Activated T-cell treated with anti-CD3 and anti-CD28 coated beads, Interleukin-2, amount 50 U/mL, for 48 hours (primary cell): ENCODE data around the gene TAS2R43.
"Not testable (repeated sequence)": the region's sequence is repeated elsewhere in the genome, so short reads cannot be mapped to it uniquely, and the experiment has no call there.

Experiments used
- DNase-seq, 2 experiments: peaks; one replicate each; pipeline ENCODE4 v3.0.0-alpha.2; 2020

TAS2R43 gene, protein sequence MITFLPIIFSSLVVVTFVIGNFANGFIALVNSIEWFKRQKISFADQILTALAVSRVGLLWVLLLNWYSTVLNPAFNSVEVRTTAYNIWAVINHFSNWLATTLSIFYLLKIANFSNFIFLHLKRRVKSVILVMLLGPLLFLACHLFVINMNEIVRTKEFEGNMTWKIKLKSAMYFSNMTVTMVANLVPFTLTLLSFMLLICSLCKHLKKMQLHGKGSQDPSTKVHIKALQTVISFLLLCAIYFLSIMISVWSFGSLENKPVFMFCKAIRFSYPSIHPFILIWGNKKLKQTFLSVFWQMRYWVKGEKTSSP

DNA sequence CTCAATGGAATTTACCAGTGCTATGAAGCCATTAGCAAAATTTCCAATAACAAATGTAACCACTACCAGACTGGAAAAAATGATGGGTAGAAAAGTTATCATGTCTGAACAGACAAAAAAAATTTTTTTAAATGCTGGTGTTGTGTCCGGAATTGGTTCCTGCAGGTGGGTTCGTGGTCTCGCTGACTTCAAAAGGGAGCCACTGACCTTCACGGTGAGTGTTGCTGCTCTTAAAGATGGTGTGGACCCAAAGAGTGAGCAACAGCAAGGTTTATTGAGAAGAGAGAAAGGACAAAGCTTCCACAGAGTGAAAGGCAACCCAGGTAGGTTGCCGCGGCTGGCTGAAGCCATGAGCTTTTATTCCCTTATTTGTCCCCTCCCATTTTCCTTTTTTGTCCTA, at the start of gene TAS2R43:
TAS2R43 (minus strand) TSS at position 186 of the 400 bp plus-strand sequence; CDS start at position 102, 84 bp downstream.
- no peak for DNase-seq

DNA sequence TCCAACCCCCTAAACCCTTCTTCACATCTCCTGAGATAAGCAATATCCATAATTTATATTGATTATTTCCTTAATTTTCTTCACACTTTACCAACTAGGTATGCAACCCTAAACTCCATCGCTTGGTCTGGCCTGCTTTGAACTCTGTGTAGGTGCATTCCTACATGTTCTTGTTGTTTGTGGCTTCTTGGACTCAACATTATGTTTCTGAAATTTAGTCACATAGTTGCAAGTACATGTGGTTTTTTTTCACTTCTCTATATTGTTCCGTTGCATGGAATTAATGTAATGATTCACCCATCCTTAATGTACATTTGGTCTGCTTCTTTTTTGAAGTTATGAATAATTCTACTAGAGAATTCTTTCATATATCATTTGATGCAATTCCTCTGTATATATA, 44.0 kb upstream of the TAS2R43 start:
- no peak for DNase-seq

DNA sequence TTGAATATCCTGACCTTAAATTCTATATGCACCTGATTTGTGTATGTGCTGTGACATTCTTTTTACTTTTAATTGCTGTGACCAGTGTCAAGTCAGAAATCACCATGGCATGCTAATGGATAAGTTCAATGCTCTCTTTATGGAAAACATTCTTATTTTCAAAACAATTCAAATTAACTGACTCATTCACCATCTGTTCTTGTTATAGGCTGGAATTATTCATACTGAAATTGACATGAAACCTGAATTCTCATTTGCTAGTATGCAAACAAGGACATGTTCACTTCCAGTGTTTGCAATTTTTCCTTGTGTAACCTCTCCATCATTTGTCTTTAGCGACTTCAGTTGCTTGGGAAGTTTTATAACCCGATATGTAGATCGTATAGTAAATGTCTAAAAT, 42.2 kb upstream of the TAS2R43 start, which contains the start of gene TAS2R30:
TAS2R30 (minus strand) TSS at position 340 of the 400 bp plus-strand sequence. CDS start 400 bp downstream, outside the sequence.
- no peak for DNase-seq

DNA sequence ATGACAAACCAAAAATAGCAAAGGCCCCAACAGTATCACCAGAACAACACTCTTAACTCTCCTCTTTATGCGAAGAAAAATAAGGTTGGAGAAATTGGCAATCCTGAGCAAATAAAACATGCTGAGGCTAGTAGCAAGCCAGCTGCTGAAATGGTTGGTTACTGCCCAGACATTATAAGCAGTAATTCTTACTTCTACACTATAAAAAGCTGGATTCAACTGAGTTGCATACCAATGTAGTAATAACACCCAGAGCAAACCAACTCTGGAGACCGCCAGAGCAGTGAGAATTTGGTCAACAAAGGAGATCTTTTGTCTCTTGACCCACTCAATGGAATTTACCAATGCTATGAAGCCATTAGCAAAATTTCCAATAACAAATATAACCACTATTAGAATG, 41.7 kb upstream of the TAS2R43 start:
- no peak for DNase-seq

DNA sequence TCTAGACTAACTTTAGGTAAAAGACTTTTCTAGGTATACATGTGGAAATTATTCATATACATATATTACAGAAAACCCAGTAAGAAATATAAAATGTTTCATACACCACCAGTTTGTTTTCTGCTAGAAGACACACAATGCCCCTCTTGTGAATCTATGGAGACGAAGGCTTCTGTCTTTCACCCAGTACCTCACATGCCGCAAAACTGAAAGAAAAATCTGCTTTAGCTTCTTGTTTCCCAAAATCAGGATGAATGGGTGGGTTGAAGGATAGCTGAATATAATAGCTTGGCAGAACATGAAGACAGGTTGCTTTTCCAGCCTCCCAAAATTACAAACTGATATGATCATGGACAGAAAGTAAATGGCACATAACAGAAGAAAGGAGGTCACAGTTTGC, 41.0 kb upstream of the TAS2R43 start:
- no peak for DNase-seq

DNA sequence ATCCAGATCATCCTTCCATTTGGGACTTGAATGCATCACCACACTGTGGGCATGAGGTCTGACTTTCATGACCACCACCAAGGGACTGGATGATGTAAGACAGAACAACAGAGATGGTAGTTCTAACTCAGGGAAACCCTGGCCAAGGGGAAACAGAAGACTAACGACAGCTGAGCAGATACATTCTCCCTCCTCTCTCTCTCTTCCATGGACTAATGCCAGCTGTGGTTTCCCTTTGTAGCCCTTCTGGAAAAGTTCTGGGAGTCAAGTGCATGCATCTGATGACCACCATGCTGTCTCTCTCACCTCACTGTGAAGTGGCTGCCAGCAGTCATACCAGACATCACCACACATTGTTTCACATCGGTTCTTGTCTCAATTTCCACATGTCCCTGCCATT, 38.9 kb upstream of the TAS2R43 start:
- DNase-seq, result no peak

DNA sequence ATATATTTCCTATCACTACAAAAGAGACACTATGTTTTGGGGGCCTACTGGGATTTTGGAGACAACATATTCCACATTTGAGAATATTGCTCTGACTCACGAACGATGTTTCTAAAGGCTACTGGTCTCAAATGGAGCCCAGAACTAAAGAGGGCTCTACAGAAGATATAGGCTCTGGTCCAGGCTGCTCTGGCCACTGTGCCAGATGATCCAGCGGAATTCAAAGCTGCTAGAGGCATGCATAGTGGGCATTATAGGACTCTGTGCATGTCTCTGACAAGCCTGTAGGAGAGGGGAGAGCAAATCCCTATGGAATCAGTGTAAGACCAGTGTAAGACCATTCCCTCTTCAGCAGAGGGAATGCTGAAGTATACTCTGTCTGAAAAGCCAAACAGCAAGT, 38.3 kb upstream of the TAS2R43 start:
- no peak for DNase-seq

DNA sequence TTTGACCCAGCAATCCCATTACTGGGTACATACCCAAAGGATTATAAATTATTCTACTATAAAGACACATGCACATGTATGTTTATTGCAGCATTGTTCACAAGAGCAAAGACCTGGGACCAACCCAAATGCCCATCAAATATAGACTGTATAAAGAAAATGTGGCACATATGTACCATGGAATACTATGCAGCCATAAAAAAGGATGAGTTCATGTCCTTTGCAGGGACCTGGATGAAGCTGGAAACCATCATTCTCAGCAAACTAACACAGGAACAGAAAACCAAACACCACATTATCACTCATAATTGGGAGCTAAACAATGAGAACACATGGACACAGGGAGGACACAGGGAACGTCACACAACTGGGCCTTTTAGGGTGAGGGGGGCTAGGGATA, 22.0 kb upstream of the TAS2R43 start:
- not testable (repeated sequence) for DNase-seq

DNA sequence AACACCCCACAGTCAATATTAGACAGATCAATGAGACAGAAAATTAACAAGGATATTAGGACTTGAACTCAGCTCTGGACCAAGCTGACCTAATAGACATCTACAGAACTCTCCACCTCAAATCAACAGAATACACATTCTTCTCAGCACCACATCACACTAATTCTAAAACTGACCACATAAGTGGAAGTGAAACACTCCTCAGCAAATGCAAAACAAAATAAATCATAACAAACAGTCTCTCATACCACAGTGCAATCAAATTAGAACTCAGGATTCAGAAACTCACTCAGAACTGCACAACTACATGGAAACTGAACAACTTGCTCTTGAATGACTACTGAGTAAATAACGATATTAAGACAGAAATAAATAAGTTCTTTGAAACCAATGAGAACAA, 19.1 kb upstream of the TAS2R43 start:
- DNase-seq, result not testable (repeated sequence)

DNA sequence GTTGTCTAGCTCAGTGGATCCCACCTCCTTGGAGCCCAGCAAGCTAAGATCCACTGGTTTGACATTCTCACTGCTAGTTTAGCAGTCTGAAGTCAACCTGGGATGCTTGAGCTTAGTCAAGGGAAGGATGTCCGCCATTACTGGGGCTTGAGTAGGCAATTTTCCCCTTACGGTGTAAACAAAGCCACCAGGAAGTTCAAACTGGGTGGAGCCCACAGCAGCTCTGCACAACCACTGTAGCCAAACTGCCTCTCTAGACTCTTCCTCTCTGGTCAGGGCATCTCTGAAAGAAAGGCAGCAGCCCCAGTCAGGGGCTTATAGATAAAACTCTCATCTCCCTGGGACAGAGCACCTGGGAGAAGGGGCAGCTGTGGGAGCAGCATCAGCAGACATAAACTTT, 16.7 kb upstream of the TAS2R43 start:
- no peak for DNase-seq

DNA sequence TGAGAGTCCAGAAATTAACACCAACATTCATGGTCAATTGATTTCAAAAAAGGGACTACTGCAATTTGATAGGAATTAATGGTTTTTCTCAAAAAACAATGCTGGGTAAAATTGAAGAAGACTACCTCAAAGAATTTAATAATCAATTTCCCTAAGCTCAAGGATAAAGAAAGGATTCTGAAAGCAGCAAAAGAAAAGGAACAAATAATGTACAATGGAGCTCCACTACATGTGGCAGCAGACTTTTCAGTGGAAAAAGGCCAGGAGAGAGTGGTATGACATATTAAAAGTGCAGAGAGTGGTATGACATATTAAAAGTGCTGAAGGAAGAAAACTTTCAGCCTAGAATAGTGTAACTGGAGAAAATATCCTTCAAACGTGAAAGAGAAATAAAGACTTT, 15.6 kb upstream of the TAS2R43 start:
- DNase-seq, result no peak

DNA sequence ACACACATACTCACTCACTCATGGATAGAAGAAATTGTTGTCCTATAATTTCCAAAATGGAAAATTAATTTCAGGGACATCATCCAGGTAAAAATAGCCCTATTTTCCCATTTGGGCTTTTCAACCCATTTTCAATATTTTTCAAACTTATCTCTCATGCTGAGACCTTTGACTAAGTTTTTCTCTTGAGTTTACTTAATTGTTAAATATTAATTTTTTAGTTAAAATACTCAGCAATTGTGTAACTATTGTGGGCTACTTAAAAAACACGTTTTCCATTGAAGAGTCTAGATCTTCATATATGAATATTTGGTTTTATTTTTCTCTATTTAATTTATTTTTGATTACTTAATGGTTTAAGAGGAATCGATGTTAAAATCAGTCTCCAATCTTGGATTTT, 14.2 kb upstream of the TAS2R43 start:
- no peak for DNase-seq

DNA sequence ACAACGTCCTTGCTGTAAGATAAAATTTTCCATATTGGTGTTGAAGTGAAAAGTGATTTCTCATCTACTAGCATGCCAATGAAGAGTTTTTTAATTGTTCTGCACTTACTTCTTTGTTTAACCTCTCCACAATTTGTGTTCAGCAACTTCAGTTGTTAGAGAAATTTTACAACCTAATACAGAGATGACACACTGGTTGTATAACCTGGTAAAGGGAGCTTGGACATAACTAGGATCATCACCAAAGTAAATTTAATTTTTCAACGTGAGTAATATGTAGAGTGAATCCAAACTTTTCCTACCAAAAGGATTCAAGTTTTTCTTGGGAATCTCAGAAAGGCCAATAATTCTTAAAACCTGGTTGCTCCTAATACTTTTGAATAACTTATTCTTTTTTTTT, 13.4 kb upstream of the TAS2R43 start:
- DNase-seq, result no peak

DNA sequence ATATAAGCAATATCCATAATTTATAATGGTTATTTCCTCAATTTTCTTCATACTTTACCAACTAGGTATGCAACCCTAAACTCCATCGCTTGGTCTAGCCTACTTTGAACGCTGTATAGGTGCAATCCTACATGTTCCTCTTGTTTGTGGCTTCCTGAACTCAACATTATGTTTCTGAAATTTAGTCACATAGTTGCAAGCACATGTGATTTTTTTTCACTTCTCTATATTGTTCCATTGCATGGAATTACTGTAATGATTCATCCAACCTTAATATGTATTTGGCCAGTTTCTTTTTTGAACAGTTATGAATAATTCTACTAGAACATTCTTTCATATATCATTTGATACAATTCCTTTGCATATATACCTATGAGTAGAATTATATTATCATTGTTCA, 2.8 kb upstream of the TAS2R43 start:
- not testable (repeated sequence) for DNase-seq

DNA sequence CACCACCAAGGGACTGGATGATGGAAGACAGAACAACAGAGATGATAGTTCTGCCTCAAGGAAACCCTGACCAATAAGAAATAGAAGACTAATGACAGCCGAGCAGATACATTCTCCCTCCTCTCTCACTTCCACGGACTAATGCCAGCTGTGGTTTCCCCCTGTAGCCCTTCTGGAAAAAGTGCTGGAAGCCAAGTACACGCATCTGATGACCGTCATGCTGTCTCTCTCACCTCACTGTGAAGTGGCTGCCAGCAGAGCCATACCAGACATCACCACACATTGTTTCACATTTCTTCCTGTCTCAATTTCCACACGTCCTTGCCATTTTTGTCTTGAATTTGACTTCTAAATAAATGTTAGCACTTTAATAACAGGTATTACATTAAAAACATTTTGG, 2.9 kb downstream of the TAS2R43 start:
- no peak for DNase-seq

DNA sequence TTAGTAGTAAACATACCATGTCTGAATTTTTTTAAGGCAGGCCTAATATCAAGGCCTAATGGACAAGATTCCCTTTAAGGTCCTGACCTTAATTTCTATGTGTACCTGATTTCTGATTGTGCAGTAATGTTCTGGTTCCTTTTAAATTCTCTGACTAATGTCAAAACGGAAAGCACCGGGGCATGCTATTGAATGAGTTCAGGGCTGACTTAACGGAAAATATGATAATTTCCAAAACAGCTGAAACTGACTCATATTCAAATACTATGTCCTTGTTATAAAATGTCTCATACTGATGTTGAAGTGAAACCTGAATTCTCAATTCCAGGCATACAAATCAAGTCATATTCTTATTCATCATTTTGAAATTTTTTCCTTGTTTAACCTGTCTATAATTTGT, 6.7 kb downstream of the TAS2R43 start:
- no peak for DNase-seq

DNA sequence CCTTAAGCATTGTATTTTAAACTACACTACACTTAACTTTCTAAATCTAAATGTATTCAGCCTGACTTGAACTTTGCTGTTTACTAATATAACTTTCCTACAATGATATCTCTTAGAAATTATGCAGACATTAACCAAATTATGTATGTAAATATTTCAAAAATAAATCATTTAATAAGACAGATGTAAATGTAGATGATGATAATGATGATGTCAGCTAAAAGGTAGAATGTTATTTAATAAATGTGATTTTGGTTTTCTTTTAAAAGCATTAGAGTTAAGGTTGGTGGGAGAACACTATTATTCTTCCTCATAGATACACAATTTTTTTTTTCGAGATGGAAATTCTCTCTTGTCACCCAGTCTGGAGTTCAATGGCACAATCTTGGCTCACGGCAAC, 10.1 kb downstream of the TAS2R43 start:
- no peak for DNase-seq

DNA sequence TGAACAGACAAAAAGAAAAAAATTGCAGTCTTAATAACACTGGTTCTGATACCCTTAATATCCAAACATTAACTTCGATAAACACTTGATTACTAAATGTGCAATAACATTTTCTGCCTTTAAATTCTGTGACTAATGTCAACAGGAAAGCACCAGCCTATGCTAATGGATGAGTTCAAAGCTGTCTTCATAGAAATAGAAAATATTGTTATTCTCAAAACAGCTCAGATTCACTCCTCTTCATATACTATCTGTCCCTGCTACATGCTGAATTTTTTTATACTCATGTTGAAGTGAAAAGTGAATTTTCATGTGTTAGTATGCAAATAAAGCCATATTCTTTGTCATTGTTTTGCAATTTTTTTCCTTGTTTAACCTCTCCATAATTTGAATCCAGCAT, 13.9 kb downstream of the TAS2R43 start:
- no peak for DNase-seq

DNA sequence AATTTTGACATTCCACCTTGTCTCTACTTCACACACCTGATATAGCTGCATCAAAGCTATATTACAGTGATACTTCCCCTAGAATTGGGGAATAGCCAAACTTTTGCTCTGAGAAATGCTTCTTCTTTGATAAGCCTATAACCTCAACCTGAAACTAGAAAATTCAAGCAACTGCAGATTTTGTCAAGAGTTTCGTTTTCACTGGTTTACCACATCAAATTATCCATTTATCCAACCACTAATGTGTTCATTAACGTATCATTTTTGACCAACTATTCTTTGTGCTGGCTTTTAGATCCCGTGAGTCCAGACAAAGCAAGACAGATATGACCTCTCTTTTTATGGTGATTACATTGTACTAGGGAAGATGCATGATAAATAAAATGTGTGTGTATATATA, 16.5 kb downstream of the TAS2R43 start:
- no peak for DNase-seq

DNA sequence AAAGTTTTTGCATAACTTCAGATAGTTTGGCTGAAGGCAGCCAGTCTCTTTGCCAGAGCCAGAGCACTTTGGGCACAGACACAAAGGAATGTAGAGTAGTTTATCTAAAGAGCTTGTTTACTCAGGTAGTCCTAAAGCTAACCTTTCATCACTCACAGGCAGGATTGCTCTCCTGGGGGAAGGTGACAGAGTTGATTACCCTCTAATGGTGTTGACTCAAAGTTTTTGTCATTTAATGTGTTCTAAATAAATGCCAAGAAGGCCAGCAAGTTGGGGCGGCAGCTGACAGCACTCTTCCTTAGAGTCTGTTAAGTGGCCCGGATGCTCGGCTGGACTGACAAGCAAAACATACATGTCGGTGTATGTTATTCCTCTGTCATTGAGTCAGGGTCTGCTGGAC, 20.7 kb downstream of the TAS2R43 start:
- no peak for DNase-seq

DNA sequence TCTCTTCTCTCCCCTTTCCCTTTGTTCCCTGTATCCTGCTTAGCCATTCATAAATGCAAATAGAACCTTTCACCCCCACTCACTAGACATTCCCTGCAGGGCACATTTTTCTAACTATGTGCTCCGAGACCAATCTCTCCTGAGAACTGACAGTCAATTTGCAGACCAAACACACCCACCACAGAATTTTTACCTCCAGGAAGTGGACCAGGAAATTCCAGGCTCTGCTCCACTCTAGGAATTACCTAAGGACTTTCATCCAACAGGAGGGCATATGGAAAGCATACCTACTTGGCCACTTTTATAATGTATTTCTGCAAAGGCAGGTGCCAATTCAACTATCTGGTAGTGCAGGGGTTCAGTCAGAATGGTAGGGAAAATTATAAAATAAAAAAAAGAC, 21.1 kb downstream of the TAS2R43 start:
- DNase-seq, result no peak

DNA sequence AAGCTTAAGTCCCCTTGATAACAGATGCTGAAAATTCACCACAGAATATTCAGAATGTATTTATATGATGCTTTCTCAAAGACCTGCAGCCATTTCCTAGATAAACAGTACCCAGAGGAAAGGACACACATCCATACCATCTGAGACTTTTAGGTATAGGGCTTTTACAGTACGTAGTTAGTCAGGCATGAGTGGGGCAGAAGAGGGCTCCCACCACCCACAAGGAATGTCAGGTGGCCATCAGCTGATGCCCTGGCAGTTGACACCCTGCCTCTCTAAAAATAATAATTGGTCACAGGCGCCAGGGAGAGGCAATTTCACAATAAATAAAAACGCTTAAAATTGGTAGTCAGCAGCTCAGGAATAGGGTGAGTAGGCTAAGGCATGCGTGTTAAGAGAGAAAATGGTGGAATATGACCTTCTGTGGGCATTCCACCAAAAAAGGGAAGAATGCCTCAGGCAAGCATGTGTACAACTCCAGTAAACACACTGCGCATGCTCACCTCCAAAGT, 22.2 kb downstream of the TAS2R43 start:
- DNase-seq, result no peak

DNA sequence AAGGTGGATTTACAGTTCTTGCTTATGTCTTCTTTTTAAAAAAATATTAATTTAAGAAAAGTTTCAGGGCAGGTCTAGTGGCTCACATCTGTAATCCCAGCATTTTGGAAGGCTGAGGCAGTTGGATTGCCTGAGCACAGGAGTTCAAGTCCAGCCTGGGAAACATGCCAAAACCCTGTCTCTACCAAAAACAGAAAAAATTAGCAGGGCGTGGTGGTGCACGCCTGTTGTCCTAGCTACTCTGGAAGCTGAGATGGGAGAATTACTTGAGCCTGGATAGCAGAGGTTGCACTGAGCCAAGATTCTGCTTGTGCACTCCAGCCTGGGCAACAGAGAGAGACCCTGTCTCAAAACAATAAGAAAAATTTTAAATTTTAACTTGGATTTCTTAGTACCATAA, 24.6 kb downstream of the TAS2R43 start:
- DNase-seq, result no peak

DNA sequence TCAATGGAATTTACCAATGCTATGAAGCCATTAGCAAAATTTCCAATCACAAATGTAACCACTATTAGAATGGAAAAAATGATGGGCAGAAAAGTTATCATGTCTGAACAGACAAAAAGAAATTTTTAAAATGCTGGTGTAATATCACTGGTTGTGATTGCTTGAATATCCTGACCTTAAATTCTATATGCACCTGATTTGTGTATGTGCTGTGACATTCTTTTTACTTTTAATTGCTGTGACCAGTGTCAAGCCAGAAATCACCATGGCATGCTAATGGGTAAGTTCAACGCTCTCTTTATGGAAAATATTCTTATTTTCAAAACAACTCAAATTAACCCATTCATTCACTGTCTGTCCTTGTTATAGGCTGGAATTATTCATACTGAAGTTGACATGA, 29.9 kb downstream of the TAS2R43 start, which contains the start of gene TAS2R46:
TAS2R46 (minus strand) TSS at position 101 of the 400 bp plus-strand sequence; CDS start at position 101, 0 bp downstream.
- DNase-seq, result not testable (repeated sequence)

DNA sequence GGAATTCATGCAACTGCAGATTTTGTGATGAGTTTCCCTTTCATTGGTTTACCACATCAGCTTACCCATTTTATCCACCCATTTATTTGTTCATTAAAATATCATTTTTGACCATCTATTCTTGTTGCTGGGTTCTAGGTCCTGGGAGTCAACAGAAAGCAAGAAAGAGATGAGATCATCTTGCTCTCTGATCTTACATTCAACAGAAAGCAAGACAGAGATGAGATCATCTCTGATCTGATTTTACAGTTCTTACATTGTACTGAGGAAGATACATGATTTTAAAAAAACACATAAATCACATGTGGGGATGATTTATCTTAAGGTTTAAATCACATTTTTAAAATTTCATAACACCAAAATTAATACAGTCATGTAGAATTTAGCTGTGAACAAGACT, 32.3 kb downstream of the TAS2R43 start:
- no peak for DNase-seq
